NK-92 treated with Interleukin-12 subunit alpha and Interleukin-12 subunit beta, amount 100 ng/mL, for 24 hours (cell line): ENCODE data around the gene KANSL1.
"Not testable (repeated sequence)": the region's sequence is repeated elsewhere in the genome, so short reads cannot be mapped to it uniquely, and the experiment has no call there.

Source experiments
- DNase-seq: peaks from one replicate; lab custom pipeline; 2025; lab: John Stamatoyannopoulos, UW

KANSL1 gene

GRCh38 chr17:46192189-46192438 lies 1.1 kb downstream of the KANSL1 start:
- DNase-seq: no peak

GRCh38 chr17:46191322-46192188 lies 1.7 kb downstream of the KANSL1 start:
- peak; percentile 17 for DNase-seq

GRCh38 chr17:46190763-46191162 lies 2.5 kb downstream of the KANSL1 start:
- DNase-seq: no peak

GRCh38 chr17:46186827-46187235 lies 6.4 kb downstream of the KANSL1 start:
- not testable (repeated sequence) for DNase-seq

- DNase-seq: no peak
These were observed 8.5 kb downstream of the KANSL1 start for GRCh38 chr17:46184696-46185095.

GRCh38 chr17:46183383-46183782 lies 9.8 kb downstream of the KANSL1 start:
- DNase-seq: not testable (repeated sequence)

GRCh38 chr17:46182961-46183360 lies 10.3 kb downstream of the KANSL1 start:
- no peak for DNase-seq

- DNase-seq: no peak
These were observed 11.3 kb downstream of the KANSL1 start for GRCh38 chr17:46181940-46182339.

- DNase-seq: not testable (repeated sequence)
These were observed 11.9 kb downstream of the KANSL1 start for GRCh38 chr17:46181316-46181715.

- DNase-seq: no peak
These were observed 12.3 kb downstream of the KANSL1 start for GRCh38 chr17:46180892-46181274.

GRCh38 chr17:46180185-46180891 lies 12.9 kb downstream of the KANSL1 start:
- not testable (repeated sequence) for DNase-seq

GRCh38 chr17:46179375-46179999 lies 13.7 kb downstream of the KANSL1 start:
- no peak for DNase-seq

- no peak for DNase-seq
These were observed 14.5 kb downstream of the KANSL1 start for GRCh38 chr17:46178550-46179214.

GRCh38 chr17:46176975-46177374 lies 16.3 kb downstream of the KANSL1 start:
- no peak for DNase-seq

GRCh38 chr17:46175891-46176290 lies 17.3 kb downstream of the KANSL1 start:
- no peak for DNase-seq

- no peak for DNase-seq
These were observed 20.1 kb downstream of the KANSL1 start for GRCh38 chr17:46173153-46173552.

- DNase-seq: no peak
These were observed 21.3 kb downstream of the KANSL1 start for GRCh38 chr17:46171939-46172338.

- DNase-seq: no peak
These were observed 22.4 kb downstream of the KANSL1 start for GRCh38 chr17:46170639-46171429.

GRCh38 chr17:46169913-46170638 lies 23.2 kb downstream of the KANSL1 start:
- no peak for DNase-seq

GRCh38 chr17:46167826-46168569 lies 25.2 kb downstream of the KANSL1 start:
- no peak for DNase-seq
